DND-41 (cell line): ENCODE data around the gene ANGPTL5.

Experiments used
- ATAC-seq: fragments of 200-7000 bp; cut with Tn5 transposase; 3 replicates; pipeline ENCODE4 v1.9.1; 2021; ENCODE audit warnings: low read depth; ENCODE audit not compliant: insufficient read depth
- DNase-seq: peaks from one replicate; pipeline ENCODE4 v3.0.0-alpha.2; 2020
- H2AFZ ChIP-seq: 2 replicates; pipeline ENCODE4 v1.6.0; 2012; ENCODE audit warnings: low read depth, low read length
- H3K27ac ChIP-seq: 2 replicates; pipeline ENCODE4 v1.5.1; 2012; ENCODE audit warnings: low read length, inconsistent platforms
- H3K27me3 ChIP-seq: fragments of 200-600 bp; sonication (generic); 2 replicates; pipeline ENCODE4 v1.6.0; 2012; ENCODE audit warnings: low read length, mild to moderate bottlenecking, inconsistent platforms; ENCODE audit not compliant: insufficient read depth, poor library complexity
- H3K36me3 ChIP-seq: 2 replicates; pipeline ENCODE4 v1.5.1; 2012; ENCODE audit warnings: low read length, inconsistent platforms; ENCODE audit not compliant: insufficient read depth
- H3K4me1 ChIP-seq: 2 replicates; pipeline ENCODE4 v1.5.1; 2012; ENCODE audit warnings: mild to moderate bottlenecking, low read length; ENCODE audit not compliant: insufficient read depth
- H3K4me2 ChIP-seq: 2 replicates; pipeline ENCODE4 v1.6.0; 2012; ENCODE audit warnings: mild to moderate bottlenecking, moderate library complexity, low read length, inconsistent platforms; ENCODE audit not compliant: insufficient read depth
- H3K4me3 ChIP-seq, 2 experiments: fragments of 200-600 bp in 1 of 2; shearing (Covaris generic) in 1 of 2; 2 replicates each; pipeline ENCODE4 v1.5.1; 2012 to 2016; ENCODE audit warnings: inconsistent platforms in 2 of 2, low read length in 2 of 2, mild to moderate bottlenecking in 2 of 2, low read depth in 1 of 2, moderate library complexity in 1 of 2
- H3K79me2 ChIP-seq: 2 replicates; pipeline ENCODE4 v1.6.0; 2012; ENCODE audit warnings: low read length, inconsistent platforms; ENCODE audit not compliant: insufficient read depth
- H3K9ac ChIP-seq: 2 replicates; pipeline ENCODE4 v1.6.0; 2012; ENCODE audit warnings: low read depth, mild to moderate bottlenecking, inconsistent platforms, low read length, moderate library complexity
- H3K9me3 ChIP-seq: 2 replicates; pipeline ENCODE4 v1.5.1; 2012; ENCODE audit warnings: low read length, moderate library complexity, mild to moderate bottlenecking, inconsistent platforms; ENCODE audit not compliant: insufficient read depth, severe bottlenecking
- H4K20me1 ChIP-seq: 2 replicates; pipeline ENCODE4 v1.6.0; 2012; ENCODE audit warnings: low read length; ENCODE audit not compliant: insufficient read depth
- EZH2 ChIP-seq: IDR thresholded peaks from 3 replicates; pipeline ENCODE4 v1.6.1; 2012; ENCODE audit warnings: borderline replicate concordance, low read depth, mild to moderate bottlenecking, moderate library complexity, low read length, inconsistent platforms; ENCODE audit not compliant: severe bottlenecking
- TF ChIP-seq, protein P1 (sequence below): IDR thresholded peaks from 2 replicates; pipeline ENCODE4 v1.5.1; 2012; ENCODE audit warnings: borderline replicate concordance, low read length, moderate library complexity, mild to moderate bottlenecking; ENCODE audit not compliant: poor library complexity, severe bottlenecking; ENCODE audit errors: extremely low read depth

Gene ANGPTL5

DNA sequence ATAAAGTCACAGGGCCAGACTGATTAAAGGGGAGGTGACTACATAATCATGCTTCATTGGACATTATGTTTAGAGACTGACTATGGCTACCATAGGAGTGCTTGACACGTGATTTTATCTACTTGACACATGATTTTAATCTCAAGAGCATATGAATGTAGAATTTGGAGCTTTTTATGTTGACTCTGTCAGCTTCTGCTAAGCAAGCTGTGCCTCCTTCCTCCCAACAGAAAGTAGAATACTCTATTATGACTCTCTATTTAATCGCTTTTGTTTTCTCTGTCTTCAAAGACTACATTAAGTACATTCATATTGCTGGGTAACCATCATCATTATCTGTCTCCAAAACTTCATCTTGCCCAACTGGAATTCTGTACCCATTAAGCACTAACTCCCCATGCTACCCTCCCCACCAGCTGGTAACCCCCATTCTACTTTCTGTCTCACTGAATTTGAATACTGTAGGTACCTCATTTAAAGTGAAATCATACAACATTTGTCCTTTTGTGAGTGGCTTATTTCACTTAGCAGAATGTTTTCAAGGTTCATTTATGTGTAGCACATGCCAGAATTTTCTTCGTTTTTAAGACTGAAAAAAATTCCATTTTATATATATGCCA, 24.7 kb upstream of the ANGPTL5 start:
- Histone ChIP-seq H3K9me3 (no peaks in the 10 kb centered on the region), H3K27me3 (no peaks in the 10 kb centered on the region), H4K20me1 (no peaks in the 10 kb centered on the region), H3K9ac (no peak overlapping the region), H3K27ac (no peak overlapping the region), H3K79me2 (no peaks in the 10 kb centered on the region), H2AFZ (no peak overlapping the region), H3K4me3 (no peak overlapping the region), H3K4me1 (no peaks in the 10 kb centered on the region), H3K4me2 (no peak overlapping the region), H3K36me3 (no peaks in the 10 kb centered on the region)
- ATAC-seq (no peak), DNase-seq (no peak)
- TF ChIP-seq EZH2, result no peak
- TF ChIP-seq, protein P1, sequence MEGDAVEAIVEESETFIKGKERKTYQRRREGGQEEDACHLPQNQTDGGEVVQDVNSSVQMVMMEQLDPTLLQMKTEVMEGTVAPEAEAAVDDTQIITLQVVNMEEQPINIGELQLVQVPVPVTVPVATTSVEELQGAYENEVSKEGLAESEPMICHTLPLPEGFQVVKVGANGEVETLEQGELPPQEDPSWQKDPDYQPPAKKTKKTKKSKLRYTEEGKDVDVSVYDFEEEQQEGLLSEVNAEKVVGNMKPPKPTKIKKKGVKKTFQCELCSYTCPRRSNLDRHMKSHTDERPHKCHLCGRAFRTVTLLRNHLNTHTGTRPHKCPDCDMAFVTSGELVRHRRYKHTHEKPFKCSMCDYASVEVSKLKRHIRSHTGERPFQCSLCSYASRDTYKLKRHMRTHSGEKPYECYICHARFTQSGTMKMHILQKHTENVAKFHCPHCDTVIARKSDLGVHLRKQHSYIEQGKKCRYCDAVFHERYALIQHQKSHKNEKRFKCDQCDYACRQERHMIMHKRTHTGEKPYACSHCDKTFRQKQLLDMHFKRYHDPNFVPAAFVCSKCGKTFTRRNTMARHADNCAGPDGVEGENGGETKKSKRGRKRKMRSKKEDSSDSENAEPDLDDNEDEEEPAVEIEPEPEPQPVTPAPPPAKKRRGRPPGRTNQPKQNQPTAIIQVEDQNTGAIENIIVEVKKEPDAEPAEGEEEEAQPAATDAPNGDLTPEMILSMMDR, result no peak

GRCh38 chr11:101931692-101932091, 15.4 kb upstream of the ANGPTL5 start:
- ATAC-seq, result no peak
- no peak overlapping the region for H3K9ac ChIP-seq
- H2AFZ ChIP-seq, result no peak overlapping the region
- H3K4me2 ChIP-seq, result no peak overlapping the region
- H3K4me1 ChIP-seq, result no peaks in the 10 kb centered on the region
- no peaks in the 10 kb centered on the region for H3K36me3 ChIP-seq
- no peak overlapping the region for H3K4me3 ChIP-seq
- H3K9me3 ChIP-seq, result no peaks in the 10 kb centered on the region
- no peak for DNase-seq
- no peak overlapping the region for H3K27ac ChIP-seq
- TF ChIP-seq, protein P1, result no peak
- no peak for TF ChIP-seq EZH2
- no peaks in the 10 kb centered on the region for H4K20me1 ChIP-seq
- no peaks in the 10 kb centered on the region for H3K27me3 ChIP-seq
- H3K79me2 ChIP-seq, result no peaks in the 10 kb centered on the region

- Histone ChIP-seq H3K9ac (no peak overlapping the region), H4K20me1 (no peaks in the 10 kb centered on the region), H3K79me2 (no peaks in the 10 kb centered on the region), H3K4me3 (no peak overlapping the region), H2AFZ (no peak overlapping the region), H3K4me2 (no peak overlapping the region), H3K27me3 (no peaks in the 10 kb centered on the region), H3K36me3 (no peaks in the 10 kb centered on the region), H3K4me1 (no peaks in the 10 kb centered on the region), H3K27ac (no peak overlapping the region), H3K9me3 (no peaks in the 10 kb centered on the region)
- no peak for TF ChIP-seq EZH2
- TF ChIP-seq, protein P1, result no peak
- DNase-seq, result no peak
- ATAC-seq, result no peak
Observed at GRCh38 chr11:101929294-101929915, 13.1 kb upstream of the ANGPTL5 start.
